GM12865 (cell line): Measurements from ENCODE around the gene FKBP8.
A peak's percentile ranks its signal among the peaks of the same experiment; 100 is the strongest.

ENCODE experiments used
- DNase-seq: peaks from one replicate; pipeline ENCODE4 v3.0.0; 2010; ENCODE audit warnings: low read depth
- H3K4me3 ChIP-seq: 2 replicates; pipeline ENCODE4 v1.5.1; 2011; ENCODE audit warnings: mild to moderate bottlenecking, low read depth, low read length, control low read depth
- TF ChIP-seq, protein P1 (sequence below): IDR thresholded peaks from 2 replicates; pipeline ENCODE4 v1.5.1; 2011; ENCODE audit warnings: low read length, control low read depth, low read depth, inconsistent platforms; ENCODE audit not compliant: insufficient read depth; ENCODE audit errors: missing control alignments

FKBP8 gene

DNA sequence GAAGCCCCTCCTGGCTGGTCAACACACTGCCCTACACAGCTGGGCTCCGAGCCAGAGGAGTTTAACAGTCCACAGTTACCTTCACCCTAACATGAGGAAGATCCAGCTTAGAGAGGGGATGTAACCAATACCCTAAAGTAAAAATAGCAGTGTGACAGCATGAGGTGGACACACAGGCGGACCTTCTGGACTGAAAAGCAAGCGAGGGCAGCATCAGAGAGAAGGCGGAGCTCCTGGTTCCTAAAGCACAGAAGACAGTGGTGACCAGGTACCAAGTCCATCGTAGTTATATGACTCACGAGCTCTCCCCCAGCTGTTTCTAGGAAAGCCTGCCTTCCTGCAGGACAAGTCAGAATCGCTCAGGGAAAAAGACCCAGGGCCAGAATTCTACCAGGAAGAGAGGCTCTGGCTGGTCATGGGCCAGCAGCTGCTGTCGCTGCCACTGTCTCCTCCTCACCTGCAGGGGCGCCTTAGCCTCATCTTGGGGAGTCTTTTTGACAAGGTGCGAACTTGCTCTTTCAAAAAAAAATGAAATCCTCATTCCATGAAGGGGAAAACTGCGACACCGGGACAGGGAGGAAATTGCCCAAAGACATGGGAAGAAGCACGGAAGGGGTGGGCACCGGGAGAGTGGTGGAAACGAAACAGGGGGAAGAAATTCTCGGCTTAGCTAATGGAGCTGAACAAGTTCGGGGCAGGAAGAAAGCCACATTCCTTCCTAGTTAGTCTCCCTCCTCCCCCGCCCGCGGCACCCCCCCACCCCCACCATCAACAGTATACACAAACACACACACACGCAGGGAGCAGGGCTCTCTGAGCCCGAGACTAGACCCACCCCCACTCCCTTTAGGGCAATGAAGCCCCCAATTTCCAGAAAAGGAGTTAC lies 23.2 kb downstream of the FKBP8 start:
- H3K4me3 ChIP-seq, result peak overlapping the region; percentile 80
- DNase-seq, result peak; percentile 79
- TF ChIP-seq, protein P1, sequence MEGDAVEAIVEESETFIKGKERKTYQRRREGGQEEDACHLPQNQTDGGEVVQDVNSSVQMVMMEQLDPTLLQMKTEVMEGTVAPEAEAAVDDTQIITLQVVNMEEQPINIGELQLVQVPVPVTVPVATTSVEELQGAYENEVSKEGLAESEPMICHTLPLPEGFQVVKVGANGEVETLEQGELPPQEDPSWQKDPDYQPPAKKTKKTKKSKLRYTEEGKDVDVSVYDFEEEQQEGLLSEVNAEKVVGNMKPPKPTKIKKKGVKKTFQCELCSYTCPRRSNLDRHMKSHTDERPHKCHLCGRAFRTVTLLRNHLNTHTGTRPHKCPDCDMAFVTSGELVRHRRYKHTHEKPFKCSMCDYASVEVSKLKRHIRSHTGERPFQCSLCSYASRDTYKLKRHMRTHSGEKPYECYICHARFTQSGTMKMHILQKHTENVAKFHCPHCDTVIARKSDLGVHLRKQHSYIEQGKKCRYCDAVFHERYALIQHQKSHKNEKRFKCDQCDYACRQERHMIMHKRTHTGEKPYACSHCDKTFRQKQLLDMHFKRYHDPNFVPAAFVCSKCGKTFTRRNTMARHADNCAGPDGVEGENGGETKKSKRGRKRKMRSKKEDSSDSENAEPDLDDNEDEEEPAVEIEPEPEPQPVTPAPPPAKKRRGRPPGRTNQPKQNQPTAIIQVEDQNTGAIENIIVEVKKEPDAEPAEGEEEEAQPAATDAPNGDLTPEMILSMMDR, result peak; percentile 87

DNA sequence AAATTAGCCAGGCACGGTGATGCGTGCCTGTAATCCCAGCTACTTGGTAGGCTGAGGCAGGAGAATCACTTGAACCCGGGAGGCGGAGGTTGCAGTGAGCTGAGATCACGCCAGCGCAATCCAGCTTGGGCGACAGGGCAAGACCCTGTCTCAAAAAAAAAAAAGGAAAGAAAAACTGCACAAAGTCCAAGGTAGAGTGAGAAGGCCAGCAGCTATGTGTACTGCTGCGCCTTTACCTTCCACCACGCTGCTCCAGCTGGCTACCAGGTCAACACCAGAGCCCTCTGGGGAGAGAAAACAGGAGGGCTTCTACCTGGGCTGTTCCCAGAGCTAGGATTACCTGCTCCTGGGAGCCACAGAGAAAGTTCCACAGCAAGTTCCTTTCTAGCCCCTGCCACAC lies 24.7 kb downstream of the FKBP8 start:
- no peak for DNase-seq
- H3K4me3 ChIP-seq, result no peak overlapping the region
- TF ChIP-seq, protein P1, result no peak

DNA sequence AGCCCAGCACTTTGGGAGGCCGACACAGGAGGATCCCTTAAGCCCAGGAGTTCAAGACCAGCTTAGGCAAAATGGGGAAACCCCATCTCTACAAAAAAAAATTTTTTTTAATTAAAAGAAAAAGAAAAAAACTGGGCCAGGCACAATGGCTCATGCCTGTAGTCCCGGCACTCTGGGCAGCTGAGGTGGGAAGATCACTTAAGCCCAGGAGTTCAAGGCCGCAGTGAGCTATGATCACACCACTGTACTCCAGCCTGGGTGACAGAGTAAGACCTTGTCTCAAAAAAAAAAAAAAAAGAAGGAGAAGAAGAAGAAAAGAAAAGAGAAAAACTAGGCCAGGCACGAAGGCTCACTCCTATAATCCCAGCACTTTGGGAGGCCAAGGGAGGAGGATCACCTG lies 25.8 kb downstream of the FKBP8 start:
- DNase-seq, result no peak
- TF ChIP-seq, protein P1, result no peak
- H3K4me3 ChIP-seq, result no peak overlapping the region

DNA sequence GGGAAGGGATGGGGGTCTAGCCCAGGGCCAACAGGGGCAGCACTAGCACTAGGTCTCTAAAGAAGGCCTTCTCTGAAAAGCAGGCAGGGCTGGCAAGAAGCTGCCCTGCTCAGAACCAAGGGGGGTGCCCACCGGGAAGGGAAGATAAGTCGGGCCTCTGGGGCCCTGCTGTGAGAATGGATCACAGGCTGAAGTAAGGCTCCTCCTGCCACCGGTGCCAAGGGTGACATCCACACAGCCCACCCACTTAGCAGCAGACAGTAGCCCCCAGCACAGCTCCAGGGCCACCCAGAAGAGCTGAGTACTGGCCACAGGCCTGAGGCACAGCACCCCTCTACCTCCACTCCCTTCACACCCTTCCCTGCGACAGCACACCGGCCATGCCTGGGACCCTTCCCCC lies 27.4 kb downstream of the FKBP8 start:
- no peak for DNase-seq
- H3K4me3 ChIP-seq, result no peak overlapping the region
- TF ChIP-seq, protein P1, result no peak

DNA sequence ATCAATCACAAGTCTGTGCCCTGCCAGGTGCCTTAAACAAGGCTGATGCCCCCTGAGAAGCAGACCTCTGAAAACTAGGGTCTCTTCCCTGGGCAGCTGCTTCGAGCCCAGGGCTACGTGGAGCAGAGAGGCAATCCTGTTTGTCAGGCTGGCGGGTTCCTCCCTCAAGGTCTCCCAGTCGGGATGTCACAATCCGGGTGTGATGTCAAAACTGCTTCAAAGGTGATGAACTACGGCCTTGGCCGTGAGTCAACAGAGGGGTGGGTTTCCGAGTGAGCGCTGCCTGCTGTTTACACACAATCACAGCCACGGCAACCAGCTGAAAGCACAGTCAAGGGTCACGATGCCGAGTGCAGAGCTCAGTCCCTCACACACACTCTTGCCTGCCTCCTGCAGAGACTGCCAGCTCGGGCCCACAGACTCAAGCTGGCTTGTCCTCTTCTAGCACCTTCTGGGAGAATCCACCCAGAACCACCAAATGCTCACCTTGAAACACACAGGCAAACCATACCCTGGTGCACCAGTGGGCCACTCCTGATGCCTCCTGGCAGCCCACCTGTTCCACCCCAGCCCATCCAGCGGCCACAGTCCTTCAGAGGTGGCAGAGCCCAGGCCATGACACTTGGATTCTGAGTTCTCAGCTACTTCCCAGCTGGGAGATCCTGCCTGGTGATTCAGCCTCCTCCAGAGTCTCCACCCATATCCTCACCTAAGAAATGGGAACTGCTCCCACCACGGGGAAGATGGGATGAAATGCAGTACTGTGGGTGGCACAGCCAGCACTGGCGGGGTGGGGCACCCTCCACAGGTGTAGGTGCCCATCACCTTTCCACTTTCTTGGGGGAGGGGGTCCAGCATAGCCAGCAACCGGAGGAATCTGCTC lies 28.3 kb downstream of the FKBP8 start:
- no peak for DNase-seq
- TF ChIP-seq, protein P1, result no peak
- H3K4me3 ChIP-seq, result no peak overlapping the region

DNA sequence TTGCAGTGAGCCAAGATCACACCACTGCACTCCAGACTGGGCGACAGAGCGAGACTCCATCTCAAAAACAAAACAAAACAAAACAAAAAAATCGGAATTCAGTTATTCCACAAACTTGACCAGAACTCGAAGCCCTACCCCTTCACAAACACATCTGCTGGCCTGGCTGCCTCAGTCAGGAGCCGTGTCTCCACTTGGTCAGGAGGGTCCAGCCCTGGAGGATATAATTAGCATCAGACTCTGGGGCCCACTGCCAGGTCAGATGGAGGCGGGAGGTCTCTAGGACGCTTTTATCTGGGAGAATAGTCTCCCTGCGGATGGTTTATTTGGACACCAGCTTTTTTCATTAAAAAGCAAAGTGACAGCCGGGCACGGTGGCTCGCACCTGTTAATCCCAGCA lies 29.5 kb downstream of the FKBP8 start:
- no peak for DNase-seq
- H3K4me3 ChIP-seq, result no peak overlapping the region
- TF ChIP-seq, protein P1, result no peak
